Kasumi-1 (cell line): Measurements from ENCODE around the gene HMX3.
"Not testable (repeated sequence)": the region's sequence is repeated elsewhere in the genome, so short reads cannot be mapped to it uniquely, and the experiment has no call there.

Experiments
- DNase-seq, 2 experiments: peaks; one replicate each; lab custom pipeline; 2025; lab: John Stamatoyannopoulos, UW

HMX3 gene

DNA sequence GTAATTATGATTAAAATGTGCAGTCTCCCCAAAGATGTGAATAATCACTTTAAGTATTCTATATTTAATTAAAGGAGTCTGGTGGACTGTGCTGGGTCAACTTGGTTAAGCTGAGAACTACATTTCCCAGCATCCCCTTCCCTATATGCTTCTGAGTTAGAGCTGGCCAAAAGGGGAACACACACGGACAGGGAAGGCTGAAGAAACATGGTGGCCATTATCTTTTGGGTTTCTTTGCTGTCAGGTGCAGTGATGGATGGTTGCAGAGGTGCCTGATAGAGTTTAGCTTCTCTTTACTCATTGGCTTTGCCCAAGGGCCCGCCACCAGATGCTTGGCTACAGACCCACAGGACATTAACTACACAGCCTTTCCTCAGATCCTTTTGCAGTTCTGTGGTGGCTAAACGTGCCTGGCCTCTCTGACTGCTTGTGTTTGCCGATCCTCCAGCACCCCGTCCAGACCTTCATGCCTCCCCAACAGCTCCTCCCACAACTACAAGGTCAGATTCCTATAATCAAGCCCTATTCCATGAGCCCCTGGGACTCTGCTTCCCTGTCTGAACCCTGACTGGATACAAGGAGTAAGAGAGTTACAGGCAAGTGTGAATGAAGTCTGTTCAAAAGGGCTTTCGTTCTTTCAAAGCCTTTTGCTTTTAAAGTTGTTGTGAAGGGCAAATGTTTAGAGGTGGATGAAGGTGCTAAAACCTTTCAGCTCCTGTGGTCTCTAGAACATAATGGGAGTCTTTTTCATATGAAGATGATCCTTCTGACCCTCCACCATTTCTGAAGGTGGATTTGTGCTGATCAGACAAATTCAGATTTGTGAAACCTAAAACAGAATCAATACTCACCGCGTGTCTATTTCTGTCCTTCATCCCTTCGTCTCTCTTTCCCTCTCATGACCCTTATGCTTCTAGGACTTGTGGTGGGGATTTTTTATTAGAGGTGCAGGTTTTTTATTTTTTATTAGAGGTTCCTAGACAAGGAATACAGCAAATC lies 39.9 kb downstream of the HMX3 start:
- peak; percentile 24 to 38 for DNase-seq

GRCh38 chr10:123178390-123178789 lies 42.6 kb downstream of the HMX3 start:
- not testable (repeated sequence) for DNase-seq

DNA sequence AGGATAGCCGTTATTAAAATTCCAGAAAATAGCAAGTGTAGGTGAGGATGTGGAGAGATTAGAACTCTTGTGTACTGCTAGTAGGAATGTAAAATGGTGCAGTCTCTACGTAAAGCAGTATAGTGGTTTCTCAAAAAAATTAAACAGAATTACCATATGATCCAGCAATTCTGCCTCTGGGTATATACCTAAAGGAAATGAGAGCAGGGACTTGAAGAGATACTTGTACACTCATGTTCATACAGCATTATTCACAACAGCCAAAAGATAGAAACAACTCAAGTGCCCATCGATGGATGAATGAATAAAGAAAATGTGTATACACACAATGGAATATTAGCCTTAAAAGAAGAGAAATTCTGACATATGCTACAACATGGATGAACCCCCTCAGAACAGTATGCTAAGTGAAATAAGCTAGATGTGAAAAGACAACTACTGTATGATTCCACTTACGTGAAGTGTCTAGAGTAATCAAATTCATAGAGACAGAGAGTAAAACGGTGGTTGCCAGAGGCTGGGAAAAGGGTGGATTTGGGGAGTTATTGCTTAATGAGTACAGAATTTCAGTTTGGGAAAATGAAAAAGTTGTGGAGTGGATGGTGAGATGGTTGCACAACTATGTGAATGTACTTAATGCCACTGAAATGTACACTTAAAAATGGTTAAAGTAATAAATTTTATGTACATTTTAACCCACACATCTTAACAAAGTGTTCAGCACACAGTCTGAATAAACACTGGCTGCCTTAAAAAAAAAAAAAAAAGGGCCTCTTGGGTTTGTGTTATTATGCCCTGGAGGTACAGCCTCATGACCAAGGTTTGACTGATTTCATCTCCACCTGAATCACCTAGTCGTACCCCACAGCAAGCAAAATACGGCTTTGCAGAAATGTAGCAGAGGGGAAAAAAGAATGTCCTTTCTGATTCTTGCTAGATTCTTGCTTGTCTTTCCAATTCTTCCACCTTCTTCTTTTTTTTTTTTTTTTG lies 44.6 kb downstream of the HMX3 start:
- DNase-seq, result no peak

- DNase-seq, result no peak
These were observed 48.0 kb downstream of the HMX3 start for GRCh38 chr10:123183724-123184123.

DNA sequence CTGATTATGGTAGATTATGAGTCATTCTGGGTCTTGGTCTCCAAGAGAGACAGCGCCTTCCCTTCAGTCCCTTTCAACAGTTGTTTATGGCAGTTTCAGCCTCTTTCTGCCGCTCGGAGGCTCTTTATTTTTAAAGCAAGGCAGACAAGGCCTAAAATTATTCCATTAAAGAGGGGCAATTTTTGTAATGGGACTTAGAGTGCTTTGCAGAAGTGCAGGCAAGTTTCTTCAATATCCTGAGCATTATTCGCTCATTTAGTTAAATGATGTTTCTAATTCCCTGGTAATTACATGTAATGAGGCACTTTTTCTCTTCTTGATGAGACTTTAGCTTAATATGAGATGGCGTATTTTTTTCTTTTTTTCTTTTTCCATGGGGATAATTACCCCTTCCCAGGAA lies 52.0 kb downstream of the HMX3 start:
- no peak for DNase-seq
